ENCODE measurements around the gene STK32C. TPM values are rescaled to one million over a fixed set of nuclear protein-coding genes. Genes with fewer than 3 reads are reported as not detected.
A peak's percentile ranks its signal among the peaks of the same experiment; 100 is the strongest.

The STK32C gene
- total and polyA plus RNA-seq, 8 donors = 3.3 to 13.2 (median 5.2) TPM

- intact Hi-C loops (cut with DNase I) = no loop called here
- H3K9me3 ChIP-seq = no peaks in the 10 kb centered on the region
- DNase-seq (no peak), ATAC-seq (no peak), FAIRE-seq (no peak)
- no peaks in the 10 kb centered on the region for H3K27me3 ChIP-seq
- H3K27ac ChIP-seq = no peak overlapping the region
- no peak for TF ChIP-seq CTCF (IDR thresholded peaks at IDR 0.05)
- no peaks in the 10 kb centered on the region for H3K36me3 ChIP-seq
- H3K4me1 ChIP-seq = peaks cover 0 to 7% (median 0%) of the 10 kb centered on the region in 3 donors
- WGBS, 2 donors = 70 to 81% methylated on average over 22 of the region's 22 CpGs
- no peak overlapping the region for H3K4me3 ChIP-seq
Observed at GRCh38 chr10:132167041-132167674, 140.6 kb downstream of the STK32C start.

DNA sequence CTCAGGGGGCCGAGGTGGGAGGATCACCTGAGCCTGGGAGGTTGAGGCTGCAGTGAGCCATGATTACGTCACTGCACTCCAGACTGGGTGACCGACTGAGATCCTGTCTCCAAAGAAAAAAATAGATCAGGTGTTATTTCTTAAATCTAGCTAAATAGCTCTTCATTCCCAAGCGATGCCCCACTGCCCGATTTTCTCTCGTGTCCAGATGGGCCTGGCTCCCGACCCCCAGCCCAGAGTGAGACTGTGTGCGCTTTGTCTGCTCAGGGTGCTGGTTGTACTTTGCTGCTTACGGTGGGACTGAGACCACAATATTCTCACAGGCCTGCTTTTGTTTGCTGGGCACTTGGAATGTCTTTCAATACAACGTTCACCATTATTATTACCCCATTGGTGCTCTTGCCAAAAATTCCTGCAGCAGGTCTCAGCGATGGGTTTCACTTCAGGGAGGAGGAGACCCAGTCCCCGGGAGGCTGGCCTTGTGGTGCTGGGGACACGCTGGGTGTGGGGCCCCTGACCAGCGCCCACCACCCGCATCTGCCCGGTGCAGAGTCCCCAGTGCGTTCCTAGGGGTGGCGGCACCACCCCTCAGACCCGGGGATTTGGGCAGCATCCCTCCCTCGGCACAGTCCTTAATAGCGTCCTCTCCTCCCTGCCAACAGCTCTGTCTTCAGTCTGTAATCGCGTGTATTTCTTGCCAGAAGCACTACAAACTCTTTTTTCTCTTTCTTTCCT, 141.4 kb downstream of the STK32C start:
- Histone ChIP-seq H3K36me3 (no peaks in the 10 kb centered on the region), H3K4me3 (no peak overlapping the region), H3K9me3 (no peaks in the 10 kb centered on the region), H3K27ac (no peak overlapping the region), H3K27me3 (no peaks in the 10 kb centered on the region), H3K4me1 (peaks cover 0 to 8% (median 0%) of the 10 kb centered on the region in 3 donors)
- no peak for TF ChIP-seq CTCF (IDR thresholded peaks at IDR 0.05)
- 74 to 82% methylated on average over 23 of the region's 23 CpGs for WGBS, 2 donors
- no peak for FAIRE-seq
- intact Hi-C loops (cut with DNase I) = no loop called here
- ATAC-seq = no peak
- peak in 1 of 6 donors; percentile 41 for DNase-seq

- no peak for FAIRE-seq
- WGBS, 2 donors = 74 to 80% methylated on average over 21 of the region's 21 CpGs
- no peaks in the 10 kb centered on the region for H3K9me3 ChIP-seq
- no peak overlapping the region for H3K4me3 ChIP-seq
- DNase-seq = peak in 2 of 6 donors; percentile 42 to 55
- peaks cover 0 to 8% (median 0%) of the 10 kb centered on the region in 3 donors for H3K4me1 ChIP-seq
- no peak overlapping the region for H3K27ac ChIP-seq
- H3K36me3 ChIP-seq = no peaks in the 10 kb centered on the region
- TF ChIP-seq CTCF (IDR thresholded peaks at IDR 0.05) = no peak
- ATAC-seq = no peak
- intact Hi-C loops (cut with DNase I) = no loop called here
- no peaks in the 10 kb centered on the region for H3K27me3 ChIP-seq
Observed at GRCh38 chr10:132165416-132165980, 142.3 kb downstream of the STK32C start.

- Histone ChIP-seq H3K9me3 (no peaks in the 10 kb centered on the region), H3K4me3 (no peak overlapping the region), H3K36me3 (no peaks in the 10 kb centered on the region), H3K4me1 (peaks cover 0 to 8% (median 0%) of the 10 kb centered on the region in 3 donors), H3K27ac (no peak overlapping the region), H3K27me3 (no peaks in the 10 kb centered on the region)
- 33 to 41% methylated on average over 20 of the region's 20 CpGs for WGBS, 2 donors
- no peak for ATAC-seq
- TF ChIP-seq CTCF (IDR thresholded peaks at IDR 0.05) = no peak
- DNase-seq = peak in 2 of 6 donors; percentile 50 to 55
- FAIRE-seq = no peak
- intact Hi-C loops (cut with DNase I) = no loop called here
Observed at GRCh38 chr10:132164761-132165278, 142.9 kb downstream of the STK32C start.

All from pancreas (tissue), 10 donors.